HG03066 (cell line): ENCODE data around the gene BANP.
"Not testable (repeated sequence)": the region's sequence is repeated elsewhere in the genome, so short reads cannot be mapped to it uniquely, and the experiment has no call there.

Experiments
- ATAC-seq: cut with Tn5 transposase; IDR thresholded peaks from one replicate; pipeline ENCODE4 v1.9.1; 2021; ENCODE audit warnings: low read depth; ENCODE audit not compliant: unreplicated experiment

BANP gene

GRCh38 chr16:88043208-88043910, 92.1 kb downstream of the BANP start:
- not testable (repeated sequence) for ATAC-seq

- ATAC-seq = peak; percentile 64
Measured at GRCh38 chr16:88044121-88044581, 92.9 kb downstream of the BANP start.

DNA sequence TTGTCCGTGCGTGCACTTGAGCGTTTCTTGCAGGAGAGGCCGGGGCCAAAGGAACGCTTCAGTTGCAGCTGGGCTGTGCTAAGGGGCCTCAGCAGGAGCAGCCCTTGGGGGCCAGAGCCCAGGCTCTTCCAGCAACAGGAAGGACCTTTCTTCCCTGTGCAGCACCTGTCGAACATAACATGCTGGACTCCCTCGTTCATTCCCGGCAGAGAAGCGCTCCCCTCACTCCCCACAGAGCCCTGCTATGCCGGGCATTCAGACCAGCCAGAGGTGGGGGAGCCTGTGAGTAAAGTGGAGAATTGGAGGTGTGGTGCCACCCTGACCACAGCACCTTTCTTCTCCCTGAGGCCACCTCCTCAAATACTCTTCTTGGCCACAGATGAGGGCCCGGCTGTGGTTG, 94.1 kb downstream of the BANP start:
- ATAC-seq = not testable (repeated sequence)

GRCh38 chr16:88045820-88046303, 94.6 kb downstream of the BANP start:
- peak; percentile 67 for ATAC-seq

GRCh38 chr16:88047462-88047861, 96.2 kb downstream of the BANP start:
- no peak for ATAC-seq

GRCh38 chr16:88048985-88049384, 97.8 kb downstream of the BANP start:
- no peak for ATAC-seq

- no peak for ATAC-seq
Measured at GRCh38 chr16:88049561-88050545, 98.6 kb downstream of the BANP start.

- no peak for ATAC-seq
Measured at GRCh38 chr16:88050952-88051660, 99.9 kb downstream of the BANP start.

DNA sequence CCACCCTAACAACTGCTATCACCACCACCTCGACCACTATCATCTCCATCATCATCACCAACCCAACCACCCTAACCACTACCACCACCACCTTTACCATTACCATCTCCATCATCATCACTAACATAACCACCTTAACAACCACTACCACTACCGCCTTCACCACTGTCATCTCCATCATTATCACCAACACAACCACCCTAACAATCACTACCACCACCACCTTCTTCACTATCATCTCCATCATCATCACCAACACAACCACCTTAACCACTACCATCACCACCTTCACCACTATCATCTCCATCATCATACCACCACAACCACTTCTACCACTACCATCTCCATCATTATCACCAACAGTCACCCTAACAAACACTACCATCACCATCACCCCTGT, 101.4 kb downstream of the BANP start:
- no peak for ATAC-seq

DNA sequence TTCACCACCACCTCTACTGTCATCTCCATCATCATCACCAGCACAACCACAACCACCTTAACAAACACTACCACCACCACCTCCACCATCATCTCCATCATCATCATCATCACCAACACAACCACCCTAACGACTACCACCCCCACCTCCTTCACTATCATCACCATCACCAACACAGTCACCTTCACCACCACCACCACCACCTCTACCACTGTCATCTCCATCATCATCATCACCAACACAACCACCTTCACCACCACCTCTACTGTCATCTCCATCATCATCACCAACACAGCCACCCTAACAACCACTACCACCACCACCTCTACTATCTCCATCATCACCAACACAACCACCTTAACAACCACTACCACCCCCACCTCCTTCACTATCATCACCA, 102.2 kb downstream of the BANP start:
- ATAC-seq = not testable (repeated sequence)

GRCh38 chr16:88055356-88055755, 104.1 kb downstream of the BANP start:
- no peak for ATAC-seq

DNA sequence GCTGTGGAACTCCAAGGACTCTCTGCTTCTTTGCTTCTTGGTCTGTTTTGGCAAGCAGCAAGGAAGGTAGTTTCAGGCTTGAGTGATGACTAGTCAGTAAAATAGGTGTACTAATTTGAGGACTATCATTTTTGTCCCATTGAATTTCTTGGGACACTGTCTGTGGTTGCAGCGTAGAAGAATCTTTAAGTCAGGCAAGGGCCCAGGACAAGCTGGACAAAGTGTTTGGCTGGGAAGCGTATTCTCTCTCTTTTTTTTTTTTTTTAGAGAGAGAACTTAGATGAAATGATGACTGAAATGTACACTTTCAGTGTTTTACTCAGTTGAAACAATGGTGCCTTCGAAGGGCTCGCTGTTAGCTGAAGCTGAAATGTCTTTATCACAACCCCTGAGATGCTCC, 105.0 kb downstream of the BANP start:
- no peak for ATAC-seq

- no peak for ATAC-seq
Measured at GRCh38 chr16:88057656-88058055, 106.4 kb downstream of the BANP start.

DNA sequence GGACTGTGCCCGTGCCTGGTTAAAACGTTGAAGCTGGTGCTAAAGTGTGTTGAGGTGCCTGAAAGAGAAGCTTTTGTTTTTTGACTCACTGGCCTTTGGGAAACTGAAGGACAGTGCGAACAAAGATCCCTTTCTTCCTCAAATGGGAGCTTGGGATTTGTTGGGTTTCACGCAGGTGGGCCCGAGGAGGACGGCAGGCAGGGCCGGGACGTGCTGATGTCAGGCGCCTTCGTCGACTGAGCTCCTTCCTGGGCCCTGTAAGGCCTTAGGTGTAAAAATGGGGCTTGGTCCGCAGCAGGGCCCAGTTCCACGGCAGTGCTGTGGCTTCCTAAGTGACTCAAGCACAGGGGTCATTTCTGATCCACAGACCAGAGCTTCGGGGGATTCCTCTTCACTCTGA, 106.9 kb downstream of the BANP start:
- no peak for ATAC-seq

GRCh38 chr16:88058817-88059216, 107.6 kb downstream of the BANP start:
- no peak for ATAC-seq

GRCh38 chr16:88059701-88060386, 108.6 kb downstream of the BANP start:
- no peak for ATAC-seq

GRCh38 chr16:88060524-88061219, 109.4 kb downstream of the BANP start:
- no peak for ATAC-seq

DNA sequence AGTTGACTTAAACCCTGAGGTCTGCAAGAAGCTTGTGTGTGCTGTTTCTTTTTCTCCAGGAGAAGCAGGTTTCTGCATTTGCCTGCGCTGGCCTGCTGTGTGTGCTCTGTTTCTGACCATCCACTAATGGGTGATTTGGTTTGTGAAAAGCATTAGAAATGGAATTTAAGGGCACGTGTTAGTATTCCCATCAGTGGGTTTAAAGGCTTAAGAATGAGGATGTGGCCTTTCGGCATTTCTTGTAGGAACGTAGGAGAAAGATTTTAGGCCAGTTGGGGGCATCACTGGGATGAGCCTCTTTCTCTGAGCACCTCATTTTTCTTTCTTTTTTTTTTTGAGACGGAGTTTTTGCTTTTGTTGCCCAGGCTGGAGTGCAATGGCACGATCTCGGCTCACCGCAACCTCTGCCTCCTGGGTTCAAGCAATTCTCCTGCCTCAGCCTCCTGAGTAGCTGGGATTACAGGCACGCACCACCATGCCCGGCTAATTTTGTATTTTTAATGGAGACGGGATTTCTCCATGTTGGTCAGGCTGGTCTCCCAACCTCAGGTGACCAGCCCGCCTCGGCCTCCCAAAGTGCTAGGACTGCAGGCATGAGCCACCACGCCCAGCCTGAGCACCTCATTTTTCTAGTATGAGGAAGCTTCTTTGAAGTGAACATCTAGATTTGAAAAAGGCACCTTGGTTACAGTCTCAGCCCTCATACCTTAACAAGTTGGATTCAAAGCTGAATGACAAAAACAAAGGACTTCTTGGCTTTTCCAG, 110.3 kb downstream of the BANP start:
- ATAC-seq = no peak
